ENCODE results near the gene CCDC60. TPM values are rescaled to one million over a fixed set of nuclear protein-coding genes. Genes with fewer than 3 reads are reported as not detected.

Gene CCDC60
- total RNA-seq, 1 donor from 2014 or later: 3.8 TPM

GRCh38 chr12:119410396-119410795 lies 75.9 kb downstream of the CCDC60 start:
- peaks cover 2% of the 10 kb centered on the region for H3K27me3 Mint-ChIP-seq (ENCODE audit: unreplicated experiment)
- H3K36me3 Mint-ChIP-seq (ENCODE audit: unreplicated experiment): no peaks in the 10 kb centered on the region
- TF ChIP-seq CTCF (IDR thresholded peaks at IDR 0.05; ENCODE audit: partially characterized antibody, unreplicated experiment): no peak
- H3K4me3 Mint-ChIP-seq (ENCODE audit: unreplicated experiment): no peak overlapping the region
- H3K4me1 Mint-ChIP-seq (ENCODE audit: low read depth, unreplicated experiment): no peaks in the 10 kb centered on the region
- H3K27ac Mint-ChIP-seq (ENCODE audit: unreplicated experiment): no peak overlapping the region
- H3K9me3 Mint-ChIP-seq (ENCODE audit: unreplicated experiment): no peaks in the 10 kb centered on the region
- DNase-seq: no peak

- H3K4me3 Mint-ChIP-seq (ENCODE audit: unreplicated experiment): no peak overlapping the region
- DNase-seq: no peak
- no peaks in the 10 kb centered on the region for H3K4me1 Mint-ChIP-seq (ENCODE audit: low read depth, unreplicated experiment)
- H3K27ac Mint-ChIP-seq (ENCODE audit: unreplicated experiment): no peak overlapping the region
- H3K9me3 Mint-ChIP-seq (ENCODE audit: unreplicated experiment): no peaks in the 10 kb centered on the region
- H3K36me3 Mint-ChIP-seq (ENCODE audit: unreplicated experiment): no peaks in the 10 kb centered on the region
- no peak for TF ChIP-seq CTCF (IDR thresholded peaks at IDR 0.05; ENCODE audit: partially characterized antibody, unreplicated experiment)
- peaks cover 2% of the 10 kb centered on the region for H3K27me3 Mint-ChIP-seq (ENCODE audit: unreplicated experiment)
Measured at GRCh38 chr12:119412306-119412705, 77.8 kb downstream of the CCDC60 start.

- no peaks in the 10 kb centered on the region for H3K36me3 Mint-ChIP-seq (ENCODE audit: unreplicated experiment)
- H3K9me3 Mint-ChIP-seq (ENCODE audit: unreplicated experiment): no peaks in the 10 kb centered on the region
- H3K27ac Mint-ChIP-seq (ENCODE audit: unreplicated experiment): no peak overlapping the region
- TF ChIP-seq CTCF (IDR thresholded peaks at IDR 0.05; ENCODE audit: partially characterized antibody, unreplicated experiment): peak; percentile 95
- H3K27me3 Mint-ChIP-seq (ENCODE audit: unreplicated experiment): peaks cover 2% of the 10 kb centered on the region
- H3K4me1 Mint-ChIP-seq (ENCODE audit: low read depth, unreplicated experiment): no peaks in the 10 kb centered on the region
- no peak overlapping the region for H3K4me3 Mint-ChIP-seq (ENCODE audit: unreplicated experiment)
- peak; percentile 83 for DNase-seq
Measured at GRCh38 chr12:119412811-119413794, 78.6 kb downstream of the CCDC60 start.

- Mint-ChIP-seq H3K27me3 (ENCODE audit: unreplicated experiment) (no peaks in the 10 kb centered on the region), H3K36me3 (ENCODE audit: unreplicated experiment) (no peaks in the 10 kb centered on the region), H3K9me3 (ENCODE audit: unreplicated experiment) (no peaks in the 10 kb centered on the region), H3K27ac (ENCODE audit: unreplicated experiment) (no peak overlapping the region), H3K4me1 (ENCODE audit: low read depth, unreplicated experiment) (no peaks in the 10 kb centered on the region), H3K4me3 (ENCODE audit: unreplicated experiment) (no peak overlapping the region)
- TF ChIP-seq CTCF (IDR thresholded peaks at IDR 0.05; ENCODE audit: partially characterized antibody, unreplicated experiment): no peak
- DNase-seq: no peak
Measured at GRCh38 chr12:119415714-119416113, 81.2 kb downstream of the CCDC60 start.

GRCh38 chr12:119417440-119417839 lies 82.9 kb downstream of the CCDC60 start:
- Mint-ChIP-seq H3K4me1 (ENCODE audit: low read depth, unreplicated experiment) (peaks cover 2% of the 10 kb centered on the region), H3K27me3 (ENCODE audit: unreplicated experiment) (no peaks in the 10 kb centered on the region), H3K4me3 (ENCODE audit: unreplicated experiment) (no peak overlapping the region), H3K36me3 (ENCODE audit: unreplicated experiment) (no peaks in the 10 kb centered on the region), H3K27ac (ENCODE audit: unreplicated experiment) (no peak overlapping the region), H3K9me3 (ENCODE audit: unreplicated experiment) (peaks cover 2% of the 10 kb centered on the region)
- TF ChIP-seq CTCF (IDR thresholded peaks at IDR 0.05; ENCODE audit: partially characterized antibody, unreplicated experiment): no peak
- no peak for DNase-seq

Measured in glutamatergic neuron (in vitro differentiated cells).